Measurements from ENCODE around the gene SLC25A39. TPM values are rescaled to one million over a fixed set of nuclear protein-coding genes. Genes with fewer than 3 reads are reported as not detected.

SLC25A39 gene
- total and polyA plus RNA-seq, 2 of the 13 experiments (the other 11 are each of a cell fraction or from before 2014, with no cell fraction given), result 144 to 151 TPM

DNA sequence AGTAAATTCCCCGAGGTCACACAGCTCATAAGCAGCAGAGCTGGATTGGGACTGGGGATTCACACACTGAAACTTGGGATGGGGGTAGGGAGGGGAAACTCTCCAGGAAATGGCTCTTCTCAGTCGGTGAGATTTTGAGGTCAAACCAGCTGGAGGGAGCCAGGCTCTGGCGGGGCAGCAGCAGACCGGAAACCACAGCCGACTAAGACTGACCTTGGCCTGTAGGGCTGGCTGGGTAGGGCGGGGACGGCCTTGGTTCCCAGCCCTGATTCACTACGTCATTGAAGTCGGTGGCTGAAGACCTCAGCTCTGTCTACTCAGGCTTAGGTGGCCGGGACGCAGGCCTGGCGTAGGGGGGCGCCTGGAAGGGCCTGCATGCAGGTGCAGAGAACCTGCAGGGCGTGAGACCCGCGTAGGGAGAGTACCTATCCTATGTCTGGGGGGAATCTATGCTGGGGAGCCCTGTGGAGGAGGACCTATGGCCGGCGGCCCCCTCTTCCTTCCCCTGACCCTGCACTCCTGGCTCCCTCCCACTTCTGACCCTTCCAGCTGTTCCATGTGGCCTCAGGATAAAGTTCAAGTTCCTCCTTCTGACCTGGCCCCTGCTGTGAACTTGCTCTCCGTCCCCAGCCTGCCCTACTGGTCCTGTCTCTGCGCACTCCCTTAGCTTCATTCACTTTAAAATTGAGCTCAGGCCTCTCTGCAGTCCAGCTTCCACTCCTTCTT is 44.8 kb downstream of the SLC25A39 start (continued):
- TF ChIP-seq HNF4G (IDR thresholded peaks at IDR 0.05; ENCODE audit: borderline replicate concordance, low read depth, low read length) (peak; percentile 48; the same call in 1 of the 2 replicates), HNF4G (CRISPR knock-in tag; IDR thresholded peaks at IDR 0.05; ENCODE audit: borderline replicate concordance, low read depth) (no peak), ETV5 (CRISPR knock-in tag; IDR thresholded peaks at IDR 0.05; ENCODE audit: borderline replicate concordance) (peak; percentile 98), POGZ (CRISPR knock-in tag; IDR thresholded peaks at IDR 0.05) (peak; percentile 55; the same call in 1 of the 2 replicates), RNF2 (conservative IDR thresholded peaks at IDR 0.05; ENCODE audit: low read depth) (0 out of 2 replicates have a peak, but pooled peaks have one; percentile 21), ZNF329 (CRISPR knock-in tag; IDR thresholded peaks at IDR 0.05; ENCODE audit: low read depth) (0 out of 2 replicates have a peak, but pooled peaks have one; percentile 26), XRCC5 (optimal IDR thresholded peaks at IDR 0.05; ENCODE audit: low read length) (peak; percentile 44), ZKSCAN8 (CRISPR knock-in tag; IDR thresholded peaks at IDR 0.05; ENCODE audit: borderline replicate concordance) (peak; percentile 43; the same call in 1 of the 2 replicates), TAF1 (CRISPR knock-in tag; IDR thresholded peaks at IDR 0.05) (peak; percentile 33; the same call in 1 of the 2 replicates), ZNF335 (CRISPR knock-in tag; IDR thresholded peaks at IDR 0.05) (peak; percentile 87), ZMYM3 (CRISPR knock-in tag; IDR thresholded peaks at IDR 0.05) (peak; percentile 71; the same call in 1 of the 2 replicates), PPARG (CRISPR knock-in tag; conservative IDR thresholded peaks at IDR 0.05) (peak; percentile 79)
- TF ChIP-seq, protein P1, sequence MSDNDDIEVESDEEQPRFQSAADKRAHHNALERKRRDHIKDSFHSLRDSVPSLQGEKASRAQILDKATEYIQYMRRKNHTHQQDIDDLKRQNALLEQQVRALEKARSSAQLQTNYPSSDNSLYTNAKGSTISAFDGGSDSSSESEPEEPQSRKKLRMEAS (IDR thresholded peaks at IDR 0.05), result peak; percentile 33; the same call in 1 of the 2 replicates
- TF ChIP-seq, protein P2, sequence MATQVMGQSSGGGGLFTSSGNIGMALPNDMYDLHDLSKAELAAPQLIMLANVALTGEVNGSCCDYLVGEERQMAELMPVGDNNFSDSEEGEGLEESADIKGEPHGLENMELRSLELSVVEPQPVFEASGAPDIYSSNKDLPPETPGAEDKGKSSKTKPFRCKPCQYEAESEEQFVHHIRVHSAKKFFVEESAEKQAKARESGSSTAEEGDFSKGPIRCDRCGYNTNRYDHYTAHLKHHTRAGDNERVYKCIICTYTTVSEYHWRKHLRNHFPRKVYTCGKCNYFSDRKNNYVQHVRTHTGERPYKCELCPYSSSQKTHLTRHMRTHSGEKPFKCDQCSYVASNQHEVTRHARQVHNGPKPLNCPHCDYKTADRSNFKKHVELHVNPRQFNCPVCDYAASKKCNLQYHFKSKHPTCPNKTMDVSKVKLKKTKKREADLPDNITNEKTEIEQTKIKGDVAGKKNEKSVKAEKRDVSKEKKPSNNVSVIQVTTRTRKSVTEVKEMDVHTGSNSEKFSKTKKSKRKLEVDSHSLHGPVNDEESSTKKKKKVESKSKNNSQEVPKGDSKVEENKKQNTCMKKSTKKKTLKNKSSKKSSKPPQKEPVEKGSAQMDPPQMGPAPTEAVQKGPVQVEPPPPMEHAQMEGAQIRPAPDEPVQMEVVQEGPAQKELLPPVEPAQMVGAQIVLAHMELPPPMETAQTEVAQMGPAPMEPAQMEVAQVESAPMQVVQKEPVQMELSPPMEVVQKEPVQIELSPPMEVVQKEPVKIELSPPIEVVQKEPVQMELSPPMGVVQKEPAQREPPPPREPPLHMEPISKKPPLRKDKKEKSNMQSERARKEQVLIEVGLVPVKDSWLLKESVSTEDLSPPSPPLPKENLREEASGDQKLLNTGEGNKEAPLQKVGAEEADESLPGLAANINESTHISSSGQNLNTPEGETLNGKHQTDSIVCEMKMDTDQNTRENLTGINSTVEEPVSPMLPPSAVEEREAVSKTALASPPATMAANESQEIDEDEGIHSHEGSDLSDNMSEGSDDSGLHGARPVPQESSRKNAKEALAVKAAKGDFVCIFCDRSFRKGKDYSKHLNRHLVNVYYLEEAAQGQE (IDR thresholded peaks at IDR 0.05; ENCODE audit: borderline replicate concordance in 1 of 2, low read depth in 1 of 2, low read length in 2 of 2), result 0 out of 4 replicates have a peak, but pooled peaks of 1 of the 2 experiments have one; percentile 48
- TF ChIP-seq, protein P3, sequence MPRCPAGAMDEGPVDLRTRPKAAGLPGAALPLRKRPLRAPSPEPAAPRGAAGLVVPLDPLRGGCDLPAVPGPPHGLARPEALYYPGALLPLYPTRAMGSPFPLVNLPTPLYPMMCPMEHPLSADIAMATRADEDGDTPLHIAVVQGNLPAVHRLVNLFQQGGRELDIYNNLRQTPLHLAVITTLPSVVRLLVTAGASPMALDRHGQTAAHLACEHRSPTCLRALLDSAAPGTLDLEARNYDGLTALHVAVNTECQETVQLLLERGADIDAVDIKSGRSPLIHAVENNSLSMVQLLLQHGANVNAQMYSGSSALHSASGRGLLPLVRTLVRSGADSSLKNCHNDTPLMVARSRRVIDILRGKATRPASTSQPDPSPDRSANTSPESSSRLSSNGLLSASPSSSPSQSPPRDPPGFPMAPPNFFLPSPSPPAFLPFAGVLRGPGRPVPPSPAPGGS (CRISPR knock-in tag; IDR thresholded peaks at IDR 0.05), result peak; percentile 40; the same call in 1 of the 2 replicates
- TF ChIP-seq, protein P4, sequence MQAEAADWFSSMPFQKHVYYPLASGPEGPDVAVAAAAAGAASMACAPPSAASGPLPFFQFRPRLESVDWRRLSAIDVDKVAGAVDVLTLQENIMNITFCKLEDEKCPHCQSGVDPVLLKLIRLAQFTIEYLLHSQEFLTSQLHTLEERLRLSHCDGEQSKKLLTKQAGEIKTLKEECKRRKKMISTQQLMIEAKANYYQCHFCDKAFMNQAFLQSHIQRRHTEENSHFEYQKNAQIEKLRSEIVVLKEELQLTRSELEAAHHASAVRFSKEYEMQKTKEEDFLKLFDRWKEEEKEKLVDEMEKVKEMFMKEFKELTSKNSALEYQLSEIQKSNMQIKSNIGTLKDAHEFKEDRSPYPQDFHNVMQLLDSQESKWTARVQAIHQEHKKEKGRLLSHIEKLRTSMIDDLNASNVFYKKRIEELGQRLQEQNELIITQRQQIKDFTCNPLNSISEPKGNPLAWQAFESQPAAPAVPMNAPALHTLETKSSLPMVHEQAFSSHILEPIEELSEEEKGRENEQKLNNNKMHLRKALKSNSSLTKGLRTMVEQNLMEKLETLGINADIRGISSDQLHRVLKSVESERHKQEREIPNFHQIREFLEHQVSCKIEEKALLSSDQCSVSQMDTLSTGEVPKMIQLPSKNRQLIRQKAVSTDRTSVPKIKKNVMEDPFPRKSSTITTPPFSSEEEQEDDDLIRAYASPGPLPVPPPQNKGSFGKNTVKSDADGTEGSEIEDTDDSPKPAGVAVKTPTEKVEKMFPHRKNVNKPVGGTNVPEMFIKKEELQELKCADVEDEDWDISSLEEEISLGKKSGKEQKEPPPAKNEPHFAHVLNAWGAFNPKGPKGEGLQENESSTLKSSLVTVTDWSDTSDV (CRISPR knock-in tag; IDR thresholded peaks at IDR 0.05), result no peak
- TF ChIP-seq, protein P5, sequence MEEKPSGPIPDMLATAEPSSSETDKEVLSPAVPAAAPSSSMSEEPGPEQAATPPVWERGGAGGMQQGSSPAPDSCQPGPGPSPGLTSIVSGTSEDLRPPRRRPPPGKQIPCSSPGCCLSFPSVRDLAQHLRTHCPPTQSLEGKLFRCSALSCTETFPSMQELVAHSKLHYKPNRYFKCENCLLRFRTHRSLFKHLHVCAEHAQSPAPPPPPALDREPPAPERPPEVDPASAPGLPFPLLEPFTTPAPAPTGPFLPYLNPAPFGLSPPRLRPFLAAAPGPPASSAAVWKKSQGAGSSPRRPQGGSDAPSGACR (CRISPR knock-in tag; IDR thresholded peaks at IDR 0.05), result peak; percentile 78; the same call in 1 of the 2 replicates
- TF ChIP-seq, protein P6, sequence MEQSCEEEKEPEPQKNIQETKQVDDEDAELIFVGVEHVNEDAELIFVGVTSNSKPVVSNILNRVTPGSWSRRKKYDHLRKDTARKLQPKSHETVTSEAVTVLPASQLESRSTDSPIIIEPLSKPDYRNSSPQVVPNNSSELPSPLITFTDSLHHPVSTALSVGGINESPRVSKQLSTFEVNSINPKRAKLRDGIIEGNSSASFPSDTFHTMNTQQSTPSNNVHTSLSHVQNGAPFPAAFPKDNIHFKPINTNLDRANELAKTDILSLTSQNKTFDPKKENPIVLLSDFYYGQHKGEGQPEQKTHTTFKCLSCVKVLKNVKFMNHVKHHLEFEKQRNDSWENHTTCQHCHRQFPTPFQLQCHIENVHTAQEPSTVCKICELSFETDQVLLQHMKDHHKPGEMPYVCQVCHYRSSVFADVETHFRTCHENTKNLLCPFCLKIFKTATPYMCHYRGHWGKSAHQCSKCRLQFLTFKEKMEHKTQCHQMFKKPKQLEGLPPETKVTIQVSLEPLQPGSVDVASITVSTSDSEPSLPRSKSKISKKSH (CRISPR knock-in tag; IDR thresholded peaks at IDR 0.05; ENCODE audit: borderline replicate concordance), result 0 out of 2 replicates have a peak, but pooled peaks have one; percentile 27
